ENCODE results near the gene RITA1.
"Not testable (repeated sequence)": the region's sequence is repeated elsewhere in the genome, so short reads cannot be mapped to it uniquely, and the experiment has no call there.

RITA1 gene

DNA sequence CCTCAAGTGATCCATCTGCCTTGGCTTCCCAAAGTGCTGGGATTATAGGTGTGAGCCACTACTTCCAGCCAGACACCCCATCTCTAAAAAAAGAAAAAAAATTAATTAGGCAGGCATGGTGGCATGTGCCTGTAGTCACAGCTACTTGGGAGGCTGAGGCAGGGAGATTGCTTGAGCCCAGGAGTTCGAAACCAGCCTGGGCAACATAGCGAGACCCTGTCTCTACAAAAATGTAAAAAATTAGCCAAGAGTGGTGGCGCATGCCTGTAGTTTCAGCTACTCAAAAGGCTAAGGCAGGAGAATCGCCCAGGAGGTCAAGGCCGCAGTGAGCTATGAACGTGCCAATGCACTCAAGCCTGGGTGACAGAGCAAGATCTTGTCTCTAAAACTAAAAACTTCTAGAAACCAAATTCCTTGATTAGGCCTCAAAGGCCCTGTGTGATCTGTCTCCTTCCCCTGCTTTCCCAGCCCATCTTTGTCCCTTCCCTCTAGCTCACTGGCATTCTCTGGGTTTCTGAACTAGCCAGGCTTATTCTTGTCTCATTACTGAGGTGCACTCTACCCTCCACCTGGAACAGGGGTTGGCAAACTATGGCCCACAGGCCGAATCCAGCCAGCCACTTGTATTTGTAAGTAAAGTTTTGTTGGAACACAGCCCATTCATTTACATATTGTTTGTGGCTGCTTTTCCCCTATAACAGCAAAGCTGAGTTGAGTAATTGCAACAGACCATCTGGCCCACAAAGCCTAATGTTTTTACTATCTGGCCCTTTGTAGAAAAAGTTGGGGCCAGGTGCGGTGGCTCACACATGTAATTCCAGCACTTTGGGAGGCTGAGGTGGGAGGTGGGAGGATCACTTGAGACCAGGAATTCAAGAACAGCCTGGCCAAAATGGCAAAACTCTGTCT lies 18.6 kb downstream of the RITA1 start:
- DNase-seq (ENCODE audit: low spot score): no peak

DNA sequence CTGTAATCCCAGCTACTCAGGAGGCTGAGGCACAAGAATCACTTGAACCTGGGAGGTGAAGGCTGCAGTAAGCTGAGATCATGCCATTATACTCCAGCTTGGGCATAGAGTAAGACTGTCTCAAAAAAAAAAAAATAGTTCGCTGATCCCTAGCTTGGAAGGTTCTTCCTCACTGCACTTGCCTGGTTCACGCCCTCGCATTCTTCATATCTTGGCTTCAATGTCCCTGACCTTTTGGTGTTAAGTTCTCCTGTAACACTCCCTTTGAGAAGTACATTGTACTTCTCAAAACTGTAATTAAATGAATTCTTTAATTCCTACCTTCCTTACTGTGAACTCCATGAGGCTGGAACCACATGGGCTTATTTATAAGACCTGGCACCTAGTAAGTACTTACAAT lies 19.3 kb downstream of the RITA1 start:
- DNase-seq (ENCODE audit: low spot score): no peak

DNA sequence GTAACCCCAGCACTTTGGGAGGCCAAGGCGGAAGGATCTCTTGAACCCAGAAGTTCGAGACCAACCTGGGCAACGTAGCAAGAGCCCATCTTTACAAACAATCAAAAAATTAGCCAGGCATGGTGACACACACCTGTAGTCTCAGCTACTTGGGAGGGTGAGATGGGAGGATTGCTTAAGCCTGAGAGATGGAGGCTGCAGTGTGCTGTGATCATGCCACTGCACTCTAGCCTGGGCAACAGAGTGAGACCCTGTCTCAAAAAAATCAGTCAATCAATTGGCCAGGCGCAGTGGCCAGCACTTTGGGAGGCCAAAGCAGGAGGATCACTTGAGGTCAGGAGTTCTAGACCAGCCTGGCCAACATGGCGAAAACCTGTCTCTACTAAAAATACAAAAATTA lies 21.3 kb downstream of the RITA1 start:
- not testable (repeated sequence) for DNase-seq (ENCODE audit: low spot score)

DNA sequence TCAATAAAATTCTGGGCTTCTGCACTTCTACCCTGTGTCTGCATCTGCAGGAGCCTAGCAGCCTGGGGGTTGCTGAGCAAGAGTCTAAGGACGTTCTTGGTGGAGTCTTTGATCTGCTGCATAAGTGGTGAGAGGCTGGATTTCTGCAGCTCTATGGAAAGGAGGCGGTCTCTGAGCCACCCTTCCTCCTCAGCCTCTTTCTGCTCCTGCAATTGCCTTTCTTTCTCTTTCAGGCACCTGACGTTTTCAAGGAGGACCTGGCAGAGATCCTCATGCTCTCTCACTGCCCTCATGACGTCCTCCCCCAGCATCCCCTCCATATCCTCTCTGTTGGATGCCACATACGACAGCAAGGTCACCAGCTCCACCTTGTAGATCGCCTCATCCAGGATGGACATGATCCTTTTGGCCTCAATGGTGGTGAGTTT lies 22.1 kb downstream of the RITA1 start:
- no peak for DNase-seq (ENCODE audit: low spot score)

GRCh38 chr12:113208041-113208934 lies 22.8 kb downstream of the RITA1 start:
- peak; percentile 30 for DNase-seq (ENCODE audit: low spot score)

DNA sequence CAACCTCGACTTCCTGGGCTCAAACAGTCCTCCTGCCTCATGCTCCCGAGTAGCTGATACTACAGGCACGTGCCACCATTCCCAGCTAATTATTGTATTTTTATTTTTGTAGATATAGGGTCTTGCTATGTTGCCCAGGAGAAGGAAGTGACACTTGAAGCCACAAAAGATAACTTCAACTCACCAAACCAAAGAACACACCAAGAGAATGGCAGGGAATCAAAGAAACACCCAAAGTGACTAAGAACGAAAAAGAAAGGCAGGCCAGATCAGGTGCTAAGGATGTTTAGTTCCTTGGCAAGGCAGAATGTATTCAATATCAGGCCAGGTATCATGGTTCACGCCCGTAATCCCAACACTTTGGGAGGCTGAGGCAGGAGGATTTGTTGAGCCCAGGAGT lies 25.6 kb downstream of the RITA1 start:
- no peak for DNase-seq (ENCODE audit: low spot score)

DNA sequence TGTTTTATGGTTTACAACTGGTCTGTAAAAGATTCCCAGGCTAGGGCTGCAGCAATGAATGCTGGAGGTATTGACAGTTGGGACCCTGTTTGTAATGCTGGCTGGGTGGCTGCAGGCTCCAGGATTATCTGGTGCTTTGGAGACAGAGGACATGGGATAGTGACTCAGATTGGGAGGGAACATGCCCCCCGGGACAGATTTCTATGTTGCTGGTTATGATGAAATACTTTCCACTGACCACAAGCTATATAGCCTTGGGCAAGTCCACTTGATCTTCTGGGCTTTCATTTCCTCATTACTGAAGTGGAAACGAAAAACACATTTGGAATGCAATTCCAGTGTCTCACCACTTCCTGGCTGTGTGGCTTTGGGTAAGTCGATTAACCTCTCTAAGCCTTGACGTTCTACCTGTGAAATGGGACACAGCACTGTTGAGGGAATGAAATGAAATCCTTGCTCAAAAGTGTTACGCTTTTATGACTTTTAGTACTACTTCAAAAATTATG lies 29.4 kb downstream of the RITA1 start:
- DNase-seq (ENCODE audit: low spot score): peak; percentile 91

DNA sequence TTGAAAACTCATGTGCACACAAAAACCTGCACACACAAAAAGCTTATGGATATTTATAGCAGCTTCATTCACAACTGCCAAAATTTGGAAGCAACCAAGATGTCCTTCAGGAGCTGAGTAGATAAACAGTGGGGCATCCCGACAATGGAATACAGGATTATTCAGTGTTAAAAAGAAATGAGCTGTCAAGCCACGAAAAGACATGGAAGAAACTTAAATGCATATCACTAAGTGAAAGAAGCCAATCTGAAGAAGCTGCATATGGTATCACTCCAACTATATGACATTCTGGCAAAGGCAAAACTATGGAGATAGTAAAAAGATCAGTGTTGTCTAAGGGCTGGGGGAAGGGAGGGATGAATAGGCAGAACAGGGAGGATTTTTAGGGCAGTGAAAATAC lies 30.5 kb downstream of the RITA1 start:
- DNase-seq (ENCODE audit: low spot score): no peak

DNA sequence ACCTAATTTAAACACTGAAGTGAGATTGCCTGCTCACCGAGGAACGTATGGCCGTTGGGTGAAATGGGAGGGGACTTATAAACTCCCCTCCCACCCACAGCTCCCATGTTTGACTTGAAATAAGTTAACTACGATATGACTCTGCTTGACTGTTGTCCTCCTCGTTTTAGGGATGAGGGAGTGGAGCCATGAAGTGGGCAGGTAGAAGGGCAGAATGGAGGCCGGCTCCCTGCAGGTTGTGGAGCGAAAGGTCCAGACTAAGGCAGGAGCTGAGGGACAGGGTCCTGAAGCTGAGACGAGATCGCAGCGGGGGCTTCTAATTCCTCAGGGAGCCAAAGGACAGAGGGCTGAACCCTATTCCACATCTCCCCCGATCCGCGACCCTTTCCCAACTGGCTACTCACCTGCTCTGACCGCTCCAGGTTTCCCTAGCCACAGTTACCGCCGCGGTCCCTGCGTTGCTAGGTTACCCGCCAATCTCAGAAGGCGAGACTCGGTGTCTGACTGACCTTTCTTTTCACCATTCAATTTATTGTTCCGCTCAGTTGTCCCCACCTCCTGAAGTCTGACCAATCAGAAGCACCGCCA lies 35.2 kb downstream of the RITA1 start:
- no peak for DNase-seq (ENCODE audit: low spot score)

DNA sequence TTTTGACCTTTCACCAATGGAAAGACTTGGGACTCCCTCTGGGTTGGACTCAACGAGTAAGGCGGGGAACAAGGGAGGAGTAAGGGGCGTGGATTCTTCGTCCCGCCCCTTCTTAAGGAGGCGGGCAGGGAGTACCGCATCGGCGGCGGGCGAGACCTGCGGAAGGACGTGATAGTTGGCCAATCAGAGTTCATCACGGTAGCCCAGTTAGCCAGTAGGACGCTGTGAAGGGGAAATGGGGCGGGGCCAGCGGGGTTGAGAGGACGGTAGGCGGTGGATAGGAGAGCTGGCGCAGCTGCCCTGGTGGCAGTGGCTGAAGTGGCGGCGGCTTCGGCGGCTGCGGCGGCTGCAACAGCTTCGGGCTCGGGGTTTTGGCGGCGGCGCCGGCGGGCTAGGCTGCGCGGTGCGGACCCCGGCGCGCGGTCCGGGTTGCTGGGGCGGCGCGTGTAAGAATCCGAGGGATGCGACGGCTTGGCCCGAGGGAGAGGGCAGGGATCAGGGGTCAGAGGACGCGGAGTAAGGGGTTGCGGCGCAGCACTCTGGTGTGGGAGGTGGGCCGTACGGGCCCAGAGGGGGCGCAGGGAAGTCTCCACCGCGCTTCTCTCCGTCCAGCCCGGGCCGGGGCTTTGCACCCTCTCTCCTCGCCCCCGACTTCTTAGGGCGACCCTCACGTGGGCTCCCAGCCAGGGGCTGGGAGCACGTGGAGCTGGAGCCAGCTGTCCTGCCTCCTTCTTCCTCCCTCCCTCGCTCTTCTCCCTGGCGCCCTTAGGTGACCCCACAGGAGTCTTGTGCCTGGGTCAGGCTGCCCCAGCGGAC lies 35.9 kb downstream of the RITA1 start, which contains the start of gene TPCN1:
Gene TPCN1 (plus strand): TSS at position 284 of the 816 bp plus-strand sequence. CDS start 5,389 bp downstream, outside the sequence.
- peak; percentile 96 for DNase-seq (ENCODE audit: low spot score)

DNA sequence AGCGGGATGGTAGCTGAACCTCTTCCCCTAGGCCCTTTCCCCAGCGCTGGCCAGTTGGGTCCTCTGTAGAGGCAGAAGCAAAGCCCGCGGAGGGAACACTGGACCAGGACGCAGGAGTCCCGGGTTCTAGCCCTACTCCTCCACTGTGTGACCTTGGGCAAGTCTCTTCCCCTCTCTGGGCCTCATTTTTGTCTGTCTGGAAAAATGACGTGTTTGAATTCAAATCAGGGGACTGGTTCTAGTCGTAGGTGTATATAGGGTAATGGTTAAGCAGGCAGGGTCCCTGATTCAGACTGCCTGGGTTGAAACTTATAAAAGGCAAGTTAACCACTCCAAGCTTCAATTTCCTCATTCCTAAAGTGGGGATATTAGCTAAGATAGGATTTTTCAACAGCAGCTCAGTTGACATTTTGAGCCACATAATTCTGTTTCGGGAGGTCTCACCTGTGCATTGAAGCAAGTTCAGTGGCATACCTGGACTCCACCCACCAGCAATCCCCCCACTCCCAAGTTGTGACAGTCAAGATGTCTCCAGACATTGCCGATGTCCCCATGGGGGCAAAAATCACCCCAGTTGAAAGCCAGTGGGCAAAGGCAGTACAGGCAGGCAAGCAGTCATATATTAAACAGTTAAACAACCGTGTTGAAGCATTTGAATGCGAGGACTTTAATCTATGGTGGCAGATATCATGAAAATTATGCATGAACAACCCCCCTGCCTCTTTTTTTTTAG lies 36.6 kb downstream of the RITA1 start:
- DNase-seq (ENCODE audit: low spot score): no peak

- peak; percentile 67 for DNase-seq (ENCODE audit: low spot score)
These were observed 37.4 kb downstream of the RITA1 start for GRCh38 chr12:113222730-113223531.

GRCh38 chr12:113224955-113225354 lies 39.4 kb downstream of the RITA1 start:
- no peak for DNase-seq (ENCODE audit: low spot score)

DNA sequence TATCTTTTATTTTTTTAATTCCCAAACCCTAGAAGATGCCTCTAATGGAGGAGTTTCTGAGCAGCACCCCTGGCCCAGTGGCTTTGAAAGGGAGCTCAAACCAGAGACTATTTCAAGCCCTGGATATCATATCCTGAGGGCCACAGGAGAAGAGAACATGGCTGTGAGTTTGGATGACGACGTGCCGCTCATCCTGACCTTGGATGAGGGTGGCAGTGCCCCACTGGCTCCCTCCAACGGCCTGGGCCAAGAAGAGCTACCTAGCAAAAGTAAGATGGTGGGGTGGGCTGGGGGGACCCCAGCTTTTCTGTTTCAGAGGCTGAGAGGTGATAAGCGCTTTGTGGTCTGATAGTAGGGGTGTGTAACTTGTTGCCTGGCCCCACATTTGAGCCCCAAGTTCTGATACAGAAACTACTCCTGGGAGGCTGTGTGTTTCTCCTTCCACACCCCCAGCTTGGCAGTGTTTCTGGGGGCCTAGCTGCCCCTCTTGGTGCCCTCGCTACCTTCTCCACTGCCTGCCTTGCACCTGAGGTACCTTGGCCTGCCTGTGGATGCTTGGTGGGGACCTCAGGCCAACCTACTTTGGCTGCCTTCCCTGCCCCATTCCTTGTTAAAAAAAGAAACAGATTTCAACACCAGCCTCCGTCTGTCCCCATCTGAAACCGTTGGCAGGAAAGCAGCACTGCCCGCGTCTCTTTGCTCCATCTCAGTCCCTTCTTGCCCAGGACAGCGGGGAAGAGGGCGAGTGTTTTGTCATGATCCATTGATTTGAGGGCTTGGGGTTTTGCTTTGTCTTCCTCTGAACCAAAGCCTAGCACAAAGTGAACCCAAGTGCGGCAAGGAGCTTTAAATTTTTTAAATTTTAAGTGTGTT lies 41.4 kb downstream of the RITA1 start:
- no peak for DNase-seq (ENCODE audit: low spot score)

DNA sequence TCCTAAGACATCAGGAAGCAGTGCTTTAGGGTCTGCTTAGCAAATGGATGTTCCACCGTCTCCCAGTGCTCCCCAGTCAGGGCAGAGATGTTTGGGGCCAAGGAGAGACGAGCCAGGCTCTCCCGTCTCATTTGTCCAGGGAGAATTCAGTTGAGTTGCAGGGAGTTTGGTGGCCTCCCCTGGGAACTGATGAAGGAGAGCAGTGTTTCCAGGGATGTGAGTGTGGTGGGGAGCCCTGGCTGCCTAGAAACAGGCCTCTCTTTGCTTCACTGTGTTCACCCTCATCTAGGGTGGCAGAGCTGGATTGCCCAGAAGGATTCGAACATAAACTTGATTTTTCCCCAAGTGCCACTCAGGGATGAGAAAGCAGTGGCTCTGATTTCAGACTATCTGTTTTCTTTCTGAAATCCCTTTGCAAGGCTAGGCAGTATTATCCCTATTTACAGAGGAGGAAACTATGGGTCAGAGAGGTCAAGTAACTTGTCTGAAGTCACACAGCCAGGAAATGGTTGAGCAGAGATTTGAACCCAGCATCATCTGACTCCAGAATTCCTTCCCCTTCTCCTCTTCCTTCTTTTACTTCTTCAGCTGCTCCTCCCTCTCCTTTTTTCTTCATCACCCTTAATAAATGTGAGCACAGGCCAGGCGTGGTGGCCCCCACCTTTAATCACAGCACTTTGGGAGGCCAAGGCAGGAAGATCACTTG lies 42.3 kb downstream of the RITA1 start:
- DNase-seq (ENCODE audit: low spot score): no peak

DNA sequence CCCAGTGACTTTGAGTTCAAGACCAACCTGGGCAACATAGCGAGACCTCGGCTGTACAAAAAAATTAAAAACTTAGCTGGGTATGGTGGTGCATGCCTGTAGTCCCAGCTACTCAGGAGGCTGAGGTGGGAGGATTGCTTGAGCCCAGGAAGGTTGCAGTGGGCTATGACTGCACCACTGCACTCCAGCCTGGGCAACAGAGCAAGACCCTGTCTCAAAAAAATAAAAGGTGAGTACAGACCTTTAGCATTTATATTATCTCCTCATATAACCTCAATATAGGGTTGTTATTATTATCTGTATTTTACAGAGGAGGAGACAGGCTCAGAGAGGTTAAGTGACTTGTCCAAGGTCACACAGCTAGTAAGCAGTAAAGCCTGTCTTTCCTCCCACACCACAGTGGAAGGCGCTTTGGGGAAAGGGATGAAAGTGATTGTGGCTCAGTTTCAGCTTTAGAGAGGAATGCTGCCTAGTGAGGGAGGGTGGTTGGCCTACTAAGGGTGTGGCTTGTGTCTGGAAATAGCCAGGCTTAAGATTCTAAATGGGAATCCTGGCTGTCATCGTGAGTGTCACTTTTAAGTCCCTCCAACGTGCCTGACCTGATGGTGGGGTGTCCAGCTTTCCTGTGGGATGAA lies 43.0 kb downstream of the RITA1 start:
- DNase-seq (ENCODE audit: low spot score): peak; percentile 30

All from AG20443 (cell line).